Activated CD8-positive, alpha-beta memory T cell treated with anti-CD3 and anti-CD28 coated beads for 4 hours (primary cell): ENCODE results near the gene SF1.

Experiments used
- DNase-seq, 2 donors: peaks; one replicate each; pipeline ENCODE4 v3.0.0-alpha.2; 2020; ENCODE audit warnings: low read depth in 2 of 2

Gene SF1

DNA sequence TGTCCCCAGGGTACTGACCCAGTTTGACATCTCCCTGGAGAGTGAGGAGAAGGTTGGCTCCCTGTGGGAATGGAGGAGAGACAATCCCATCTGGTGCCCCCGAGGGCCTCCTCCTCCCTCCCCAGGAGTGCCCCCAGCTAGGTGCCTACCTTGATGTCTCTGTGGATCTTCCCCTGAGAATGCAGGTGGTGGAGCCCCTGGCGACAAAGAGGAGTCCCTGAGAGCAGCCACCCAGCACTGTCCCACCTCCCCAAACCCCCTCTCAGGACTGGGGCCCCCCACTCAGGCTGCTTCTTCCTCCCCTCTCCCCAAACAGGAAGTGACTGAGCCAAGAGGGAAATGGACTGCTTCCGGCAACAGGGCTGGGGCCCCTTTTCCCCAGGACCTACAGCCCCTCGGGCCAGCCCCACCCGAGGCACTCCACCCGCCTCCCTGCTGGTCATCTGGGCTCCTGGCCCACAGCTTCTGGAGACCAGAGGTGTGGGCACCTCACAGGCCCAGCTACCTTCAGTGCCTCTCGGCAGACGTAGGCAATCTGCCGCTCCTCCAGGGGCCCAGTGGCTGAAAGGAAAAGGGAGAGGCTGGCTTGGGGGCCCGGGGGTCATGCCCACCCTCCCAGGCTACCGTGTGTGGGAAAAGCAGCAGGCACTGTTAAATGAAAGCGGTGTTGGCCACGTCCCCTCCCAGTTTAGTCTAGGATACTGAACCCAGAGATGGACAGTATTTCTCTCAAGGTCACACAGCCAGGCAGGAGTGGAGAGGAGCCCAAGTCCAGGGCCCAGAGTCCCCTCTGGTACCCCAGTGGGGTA is 23.4 kb upstream of the SF1 start:
- no peak for DNase-seq

DNA sequence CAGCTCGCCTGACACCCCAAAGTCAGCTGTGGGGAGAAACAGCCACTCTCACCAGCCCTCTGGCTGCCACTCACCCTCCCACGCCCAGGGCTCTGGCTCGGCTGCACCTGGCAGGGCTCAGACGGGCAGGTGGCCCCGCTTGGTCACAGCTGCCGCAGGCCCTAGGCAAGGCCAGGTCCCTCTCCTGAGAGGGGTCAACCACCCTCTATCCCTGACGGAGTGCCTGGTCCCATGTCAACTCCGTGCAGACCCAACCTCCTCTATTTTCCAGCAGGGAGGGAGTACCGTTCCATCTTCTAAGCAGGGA is 22.8 kb upstream of the SF1 start:
- DNase-seq, result no peak

DNA sequence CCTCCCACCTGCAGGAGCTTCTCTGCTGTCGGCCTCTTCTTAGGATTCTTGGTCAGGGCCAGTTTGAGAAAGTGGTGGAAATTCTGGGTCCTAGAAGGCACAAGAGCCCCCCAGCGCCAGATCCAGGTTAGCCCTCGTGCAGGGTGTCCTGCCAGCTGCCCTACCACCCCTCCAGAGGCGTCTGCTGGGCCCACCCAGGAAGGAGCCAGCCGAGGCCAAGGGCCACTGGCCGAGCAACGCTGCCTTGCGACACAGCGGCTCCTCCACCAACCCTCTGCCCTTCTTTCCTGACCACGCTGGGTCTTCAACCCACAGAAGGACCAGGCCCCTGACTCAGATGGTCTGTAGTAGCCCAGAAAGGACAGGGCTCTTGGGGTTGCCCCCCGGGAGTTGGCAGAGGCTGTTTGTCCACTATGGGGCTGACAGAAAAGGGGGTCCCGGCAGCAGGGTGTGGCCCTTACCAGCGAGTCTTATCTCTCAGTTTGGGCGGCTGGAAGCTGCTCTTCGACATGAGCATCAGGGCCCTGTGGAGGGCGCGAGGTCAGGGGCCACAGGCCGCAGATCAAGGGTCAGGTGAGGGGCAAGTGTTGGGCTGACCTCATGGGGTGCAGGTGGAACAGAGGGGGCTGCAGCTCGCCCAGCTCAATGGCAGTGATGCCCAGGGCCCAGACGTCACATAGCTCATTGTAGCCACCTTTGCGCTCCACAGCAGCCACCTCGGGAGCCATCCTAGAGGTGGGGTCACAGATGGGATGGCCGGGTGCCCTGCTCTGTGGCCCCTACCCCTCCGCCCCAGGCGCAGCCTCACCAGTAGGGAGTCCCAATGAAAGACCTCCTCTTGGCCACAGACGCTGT is 22.2 kb upstream of the SF1 start:
- no peak for DNase-seq

DNA sequence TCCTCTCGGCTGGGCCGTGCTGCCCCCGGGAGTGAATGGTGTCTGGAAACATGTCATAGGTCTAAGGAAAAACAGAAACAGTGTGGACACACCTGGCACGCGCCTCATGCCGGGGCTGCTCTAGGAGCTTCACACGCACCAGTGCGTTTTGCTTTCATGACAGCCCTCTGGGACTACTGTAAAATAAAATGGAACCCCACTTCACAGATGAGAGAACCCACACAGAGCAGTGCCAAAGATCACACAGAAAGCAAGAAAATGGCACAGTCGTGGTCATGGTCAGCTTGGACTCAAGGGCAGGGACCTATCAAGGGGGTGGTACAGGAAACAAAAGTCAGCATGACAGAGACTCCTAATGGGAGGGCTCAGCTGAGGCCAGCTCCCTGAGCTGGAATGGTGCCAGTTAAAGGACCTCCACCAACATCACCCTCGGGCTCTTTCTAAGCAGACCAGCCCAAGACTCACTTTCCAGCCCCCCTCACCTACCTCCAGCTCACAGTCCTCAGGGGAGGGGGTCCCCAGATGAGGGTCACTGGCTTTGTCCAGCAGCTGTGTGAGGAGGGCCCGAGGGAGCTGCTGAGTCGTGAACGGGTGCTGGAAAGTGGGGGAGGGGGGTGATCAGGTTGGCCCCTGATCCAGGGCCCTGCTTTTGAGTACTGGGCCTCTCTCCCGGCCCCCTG is 21.4 kb upstream of the SF1 start:
- no peak for DNase-seq

DNA sequence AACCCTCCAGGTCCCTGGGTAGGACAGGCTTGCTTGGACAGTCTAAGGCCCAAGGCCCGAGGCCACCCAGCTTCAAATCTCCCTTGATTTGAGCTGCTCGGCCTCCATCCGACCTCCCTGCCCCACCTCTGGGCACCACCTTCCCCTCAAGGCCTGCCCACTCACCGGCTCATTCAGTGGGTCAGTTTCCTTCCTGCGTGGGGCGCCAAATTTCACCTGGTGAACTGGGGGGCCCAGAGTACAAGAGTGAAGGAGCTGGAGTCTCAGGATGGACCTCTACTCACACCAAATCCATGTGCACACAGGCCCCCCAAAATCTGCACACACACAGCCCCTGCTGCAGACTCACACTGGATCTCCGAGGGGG is 20.9 kb upstream of the SF1 start:
- no peak for DNase-seq

DNA sequence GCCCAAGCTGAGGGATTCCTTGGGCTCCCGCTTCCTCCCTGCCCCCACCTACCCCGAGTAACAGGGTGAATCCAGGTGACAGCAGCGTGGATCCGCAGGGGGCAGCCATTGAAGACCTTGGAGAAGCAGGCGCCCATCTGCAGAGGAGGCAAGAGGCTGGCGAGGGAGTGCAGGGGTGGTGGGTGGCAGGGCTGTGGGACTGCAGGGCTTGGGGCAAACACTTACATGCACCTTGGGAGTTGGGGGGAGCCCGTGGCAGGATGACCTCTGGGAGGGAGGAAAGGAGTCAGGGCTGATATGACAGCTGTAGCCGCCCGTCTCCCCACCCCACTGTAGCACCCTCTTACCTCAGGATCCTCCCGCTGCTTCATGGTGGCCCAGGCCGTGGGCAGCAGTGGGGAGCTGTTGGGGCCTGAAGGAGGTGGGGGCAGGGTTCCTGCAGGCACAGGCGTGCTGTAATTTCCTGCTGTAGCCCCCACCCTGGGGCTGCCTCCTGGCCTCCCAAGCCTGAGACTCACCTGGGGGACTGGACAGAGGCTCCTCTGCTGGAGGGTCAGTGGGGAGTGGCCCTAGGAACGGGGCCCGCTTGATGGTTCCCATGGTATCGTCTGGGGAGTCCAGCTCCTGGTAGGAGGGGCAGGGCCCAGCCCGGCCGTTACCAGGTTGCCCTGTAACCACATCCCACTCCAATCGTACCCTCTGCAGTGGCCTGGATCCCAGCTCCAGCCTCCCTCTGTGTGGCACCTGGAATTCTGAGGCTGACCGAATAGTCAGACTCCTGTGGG is 18.6 kb upstream of the SF1 start:
- DNase-seq, result no peak

DNA sequence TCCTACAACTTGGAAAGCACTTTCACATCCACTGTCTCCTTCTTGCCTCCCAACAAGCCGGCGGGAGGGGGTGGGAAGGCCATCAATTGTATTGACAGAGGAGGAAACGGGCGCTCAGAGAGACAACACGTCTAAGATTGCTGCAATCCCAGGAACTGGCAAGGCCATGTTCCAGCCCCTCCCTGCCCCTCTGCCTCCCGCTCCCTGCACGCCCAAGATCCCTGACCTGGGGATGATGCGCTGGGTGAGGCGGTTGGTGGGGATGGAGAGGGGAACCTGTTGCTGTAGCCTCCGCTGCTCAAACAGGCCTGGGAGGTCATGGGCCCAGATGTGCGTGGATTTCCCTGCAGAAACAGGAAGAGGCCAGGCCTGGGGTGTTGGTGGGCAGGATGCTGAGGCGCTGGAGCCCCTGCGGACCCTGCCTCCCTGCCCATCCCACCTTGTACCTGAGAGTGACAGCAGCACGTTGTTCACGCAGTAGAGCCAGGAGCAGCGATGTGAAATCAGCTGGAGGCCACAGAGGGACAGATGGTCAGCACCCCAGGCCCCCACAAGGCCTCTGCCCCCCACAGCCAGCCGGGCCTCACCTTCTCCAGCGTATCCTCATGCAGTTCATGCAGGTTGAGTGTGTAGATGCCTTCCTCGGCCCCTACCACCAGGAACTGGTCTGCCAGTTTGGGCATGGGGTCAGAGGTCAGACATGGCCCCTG is 17.9 kb upstream of the SF1 start:
- DNase-seq, result no peak

DNA sequence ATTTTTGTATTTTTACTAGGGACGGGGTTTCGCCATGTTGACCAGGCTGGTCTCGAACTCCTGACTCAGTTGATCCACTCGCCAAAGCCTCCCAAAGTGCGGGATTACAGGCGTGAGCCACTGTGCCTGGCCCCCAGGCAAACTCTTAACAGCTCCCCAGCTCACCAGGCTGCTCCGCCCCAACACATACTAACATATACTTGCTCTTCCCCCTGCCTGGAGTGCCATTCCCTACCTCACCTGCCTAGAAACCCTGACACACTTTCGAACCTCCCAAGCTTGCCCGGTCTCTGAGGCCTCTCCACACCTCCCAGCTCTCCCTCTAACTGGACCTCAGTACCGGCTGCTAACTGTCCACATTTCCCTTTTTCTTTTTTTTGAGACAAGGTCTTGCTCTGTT is 16.2 kb upstream of the SF1 start:
- DNase-seq, result no peak

DNA sequence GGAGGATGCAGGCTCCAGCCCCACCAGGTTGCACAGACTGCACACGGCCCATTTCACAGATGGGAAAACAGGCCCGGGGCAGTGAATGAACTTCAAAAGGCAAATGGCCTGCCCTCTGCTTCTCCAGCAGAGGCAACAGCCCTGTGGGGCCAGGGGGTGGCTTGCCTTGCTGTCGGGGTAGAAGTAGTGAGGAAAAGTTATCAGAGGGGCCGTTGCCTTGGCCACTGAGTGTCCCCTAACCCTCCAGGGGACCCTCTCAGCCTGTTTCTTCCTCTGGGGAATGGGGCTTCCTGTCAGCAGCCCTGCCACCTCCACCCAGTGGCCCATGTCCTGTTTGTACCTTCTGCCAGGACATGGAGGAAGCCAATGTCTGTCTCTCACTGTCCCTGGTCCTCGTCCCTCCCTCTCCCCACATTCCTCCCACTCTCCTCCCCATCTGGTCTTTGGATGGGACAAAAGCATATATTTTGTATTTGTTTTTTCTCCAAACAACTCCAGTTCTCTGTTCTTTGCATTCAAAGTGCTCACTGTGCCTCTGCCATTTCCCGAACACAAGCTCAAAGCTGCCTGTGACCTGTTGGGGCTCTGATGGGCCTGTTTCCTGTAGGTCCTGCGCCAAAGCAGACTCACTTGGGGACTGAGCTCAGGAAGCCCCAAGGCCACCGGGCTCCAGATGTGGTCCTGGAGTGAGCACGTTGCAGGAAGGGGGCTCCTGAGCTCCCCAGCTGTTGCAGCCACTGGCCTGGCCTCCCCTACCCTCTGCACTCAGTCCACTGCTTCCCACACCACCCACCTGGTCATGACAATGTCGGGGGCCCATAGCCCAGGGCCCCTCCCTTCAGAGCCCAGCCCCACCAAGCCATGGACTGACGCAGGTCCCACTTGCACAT is 15.2 kb upstream of the SF1 start:
- no peak for DNase-seq

DNA sequence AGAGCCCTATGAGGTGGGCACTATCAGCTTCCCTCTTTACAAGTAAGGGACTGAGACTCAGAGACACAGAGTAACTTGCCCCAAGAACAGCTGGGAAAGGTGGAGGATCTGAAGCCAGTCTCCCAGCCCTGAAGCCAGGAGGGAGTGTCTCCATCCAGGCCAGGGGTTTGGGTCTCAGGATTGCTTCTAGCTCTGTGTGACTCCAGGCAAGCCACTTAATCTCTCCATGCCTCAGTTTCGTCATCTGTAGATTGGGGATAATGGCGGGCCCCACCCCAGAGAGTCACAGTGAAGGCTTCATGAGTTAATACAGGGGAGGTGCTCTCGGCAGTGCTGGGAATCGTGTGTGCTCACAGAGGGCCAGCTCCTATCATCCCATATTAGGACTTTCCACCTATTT is 14.1 kb upstream of the SF1 start:
- DNase-seq, result no peak

DNA sequence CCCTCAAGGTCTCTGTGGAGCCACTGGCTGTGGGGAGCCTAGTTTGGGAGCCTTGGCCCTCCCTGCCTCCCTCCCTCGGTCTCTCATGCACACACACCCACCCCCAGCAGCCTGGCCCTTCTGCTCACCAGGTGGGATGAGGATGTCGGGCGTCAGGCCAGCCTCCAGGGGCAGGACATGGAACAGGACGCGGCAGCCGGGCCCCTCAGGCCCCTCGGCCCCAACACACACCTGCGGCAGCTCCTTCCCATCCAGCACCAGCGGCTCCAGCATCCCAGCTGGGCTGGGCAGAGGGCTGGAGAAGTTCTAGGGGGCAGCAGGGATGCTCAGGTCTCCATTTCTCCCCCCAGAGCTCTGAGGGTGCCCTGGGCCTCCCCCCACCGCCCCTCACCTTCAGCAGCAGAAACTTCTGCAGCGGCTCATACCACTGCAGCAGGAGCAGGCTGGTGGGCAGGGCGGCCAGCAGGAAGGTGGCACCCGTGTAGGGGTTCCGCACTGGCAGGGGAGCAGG is 13.5 kb upstream of the SF1 start:
- no peak for DNase-seq

DNA sequence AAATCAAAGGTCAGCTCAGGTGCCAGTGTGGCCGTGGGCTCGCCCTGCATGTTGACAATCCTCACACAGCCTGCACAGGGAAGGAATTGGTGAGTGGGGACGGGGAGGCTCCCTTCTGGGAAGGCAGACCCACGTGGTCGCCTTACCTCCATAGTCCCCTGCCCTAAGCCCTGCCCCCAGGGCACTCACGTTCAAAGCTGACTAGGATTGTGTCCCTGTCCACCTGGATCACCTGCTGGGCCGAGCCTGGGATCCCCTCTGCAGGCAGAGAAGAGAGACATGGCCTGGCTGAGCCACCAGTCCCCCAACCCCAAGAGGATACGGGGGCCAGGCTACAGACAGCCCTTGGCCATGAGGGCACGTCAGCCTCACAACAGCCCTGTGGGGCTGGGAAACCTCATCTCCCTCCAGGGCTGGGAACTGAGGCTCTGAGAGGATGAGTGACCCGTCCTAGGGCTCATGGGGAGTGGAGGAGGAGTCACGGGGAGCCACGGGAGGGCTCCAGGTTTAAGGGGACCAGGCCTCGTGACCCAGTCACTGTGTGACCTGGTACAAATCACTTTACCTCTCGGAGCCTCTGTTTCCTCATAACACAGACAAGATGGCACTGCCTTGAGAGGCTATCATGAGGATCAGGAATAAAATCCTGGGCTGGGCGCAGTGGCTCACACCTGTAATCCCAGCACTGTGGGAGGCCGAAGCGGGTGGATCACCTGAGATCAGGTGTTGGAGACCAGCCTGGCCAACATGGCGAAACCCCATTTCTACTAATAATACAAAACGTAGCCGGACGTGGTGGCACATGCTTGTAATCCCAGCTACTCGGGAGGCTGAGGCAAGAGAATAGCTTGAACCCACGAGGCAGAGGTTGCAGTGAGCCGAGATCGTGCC is 12.1 kb upstream of the SF1 start:
- no peak for DNase-seq

DNA sequence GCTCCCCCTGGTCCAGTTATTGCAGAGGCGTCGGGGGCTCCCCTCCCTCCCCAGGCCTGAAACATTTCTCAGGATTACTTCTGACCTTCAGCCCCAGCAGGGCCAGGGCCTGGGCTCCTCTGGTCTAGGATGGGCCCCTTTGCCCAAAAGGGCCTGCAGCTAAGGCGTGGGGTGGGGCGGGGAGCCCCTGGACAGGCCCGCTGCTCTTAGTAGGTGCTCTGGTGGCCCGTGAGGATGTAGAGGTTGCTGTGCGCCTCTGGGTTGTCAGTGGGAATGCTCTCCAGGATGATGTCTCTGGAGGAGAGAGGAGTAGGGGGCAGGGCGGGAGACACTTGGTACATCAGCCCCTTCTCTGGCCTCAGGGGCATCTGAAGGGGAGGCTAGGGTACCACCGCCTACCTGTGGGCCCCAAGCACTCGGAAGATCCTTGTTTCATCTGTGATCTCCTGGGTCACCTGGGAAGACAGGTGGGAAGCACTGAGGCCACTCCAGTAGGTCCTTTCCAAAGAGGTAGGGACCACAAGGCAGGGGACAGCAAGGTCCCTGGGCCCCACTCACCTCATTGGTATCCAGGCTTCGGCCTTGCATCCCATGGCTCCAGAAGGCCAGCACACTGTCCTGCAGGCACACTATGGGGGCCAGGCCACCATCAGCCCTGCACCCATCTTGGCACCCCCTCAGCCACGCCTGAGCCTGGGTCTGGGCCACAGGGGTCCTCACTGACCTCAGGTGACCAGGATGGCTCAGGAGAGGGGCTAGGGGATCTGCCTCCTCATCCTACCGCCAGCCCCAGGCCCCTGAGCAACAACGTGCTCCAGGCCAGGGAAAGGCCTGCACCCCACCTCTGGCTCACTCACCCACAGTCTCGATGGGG is 11.2 kb upstream of the SF1 start:
- DNase-seq, result no peak

DNA sequence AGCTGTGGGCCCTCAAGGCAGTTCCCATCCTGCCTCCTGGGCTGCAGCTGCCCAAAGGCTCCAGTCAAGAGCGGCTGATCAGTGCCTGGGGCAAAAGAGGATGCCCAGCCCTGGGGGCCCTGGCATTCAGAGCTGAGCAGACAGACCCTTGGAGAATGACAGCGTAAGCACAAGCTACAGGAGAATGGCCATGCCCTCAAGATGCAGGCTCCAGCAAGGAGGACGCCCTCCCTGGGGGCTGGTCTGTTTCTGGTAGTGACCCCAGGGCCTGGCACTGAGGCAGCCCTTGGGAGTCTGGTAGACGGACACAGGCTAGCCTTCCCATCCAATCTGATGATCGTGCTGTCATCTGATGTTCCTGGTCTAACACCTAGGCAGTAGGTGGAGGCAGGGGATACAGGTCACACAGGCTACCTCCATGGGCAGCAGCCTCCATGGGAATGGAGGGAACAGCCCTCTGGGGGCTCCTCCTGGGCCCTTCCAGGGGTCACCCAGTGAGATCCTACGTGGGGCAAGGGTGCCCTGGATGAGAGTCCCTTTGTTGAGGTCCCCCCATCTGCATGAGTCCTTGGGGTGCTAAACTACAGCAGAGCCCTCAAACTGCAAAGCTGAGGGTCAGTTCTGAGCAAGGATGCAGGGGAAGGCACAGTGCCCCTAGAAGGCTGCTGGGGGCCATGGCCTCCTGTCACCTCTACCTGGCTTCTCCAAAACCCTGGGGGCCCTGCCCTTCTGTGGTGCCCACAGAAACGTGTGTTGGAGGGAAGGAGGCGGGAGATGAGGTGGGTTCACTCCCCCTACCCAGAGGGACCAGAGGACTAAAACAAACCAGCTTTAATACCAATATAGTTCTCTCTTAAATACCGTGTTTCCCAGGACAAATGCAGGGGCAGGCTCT is 10.2 kb upstream of the SF1 start:
- DNase-seq, result no peak

DNA sequence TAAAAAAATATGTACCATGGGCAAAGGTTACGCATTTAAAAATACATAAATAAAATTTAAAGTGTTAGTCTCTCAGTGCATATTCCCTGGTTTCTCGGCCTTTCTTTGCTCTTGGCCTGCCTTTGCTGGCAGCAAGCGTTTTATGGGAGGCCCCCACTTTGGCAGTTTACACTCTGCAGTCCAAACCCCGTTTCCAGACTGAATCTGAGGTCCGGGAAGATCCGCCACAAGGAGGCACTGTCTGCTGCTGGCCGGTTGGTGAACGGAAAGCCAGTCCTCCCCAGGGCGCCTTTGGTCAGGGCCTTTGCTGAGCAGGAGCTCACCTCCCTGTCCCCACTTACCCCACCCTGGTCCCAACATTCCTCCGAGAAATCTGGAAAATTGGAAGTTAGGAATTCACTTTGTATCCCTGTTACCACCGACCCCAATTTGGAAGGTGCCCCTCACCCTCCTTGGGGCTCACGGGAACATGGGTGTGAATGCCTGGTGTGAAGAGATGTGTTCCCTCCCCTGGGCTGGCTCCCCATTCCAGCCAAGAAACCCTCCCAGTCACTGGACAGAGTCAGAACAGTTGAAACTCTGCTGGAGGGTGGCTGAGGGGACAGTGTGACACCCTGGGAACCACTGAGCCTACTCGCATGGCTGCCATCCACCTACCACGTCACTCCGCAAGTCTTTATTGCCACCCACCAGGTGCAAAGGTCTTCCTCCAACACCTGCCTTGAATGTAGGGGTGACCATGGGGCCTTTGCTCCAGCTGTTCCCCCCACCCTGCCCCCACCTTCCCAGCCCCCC is 9.4 kb upstream of the SF1 start:
- no peak for DNase-seq

DNA sequence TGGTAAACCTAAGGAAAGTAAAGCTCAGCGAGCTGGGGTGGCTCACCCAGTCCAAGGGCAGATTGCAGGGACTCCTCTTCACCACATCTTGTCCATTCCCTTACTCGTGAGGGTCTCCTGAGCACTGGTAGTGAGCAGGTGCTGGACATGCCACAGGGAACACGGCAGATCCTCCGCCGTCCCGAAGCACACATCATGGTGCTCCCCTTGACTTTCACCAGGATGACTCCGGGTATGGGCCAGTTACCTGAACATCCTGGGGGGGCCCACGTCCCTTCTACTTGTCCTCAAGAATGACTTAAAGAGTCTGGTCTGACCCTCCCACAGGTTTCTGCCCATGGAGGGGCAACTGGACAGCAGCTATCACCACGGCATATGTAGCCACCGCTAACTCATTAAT is 8.0 kb upstream of the SF1 start:
- DNase-seq, result no peak
